Body of pancreas (tissue), 4 donors: Measurements from ENCODE around the gene IRF6. TPM values are rescaled to one million over a fixed set of nuclear protein-coding genes. Genes with fewer than 3 reads are reported as not detected.

Experiments
- ATAC-seq: fragments of 150-250 bp; one replicate; pipeline ENCODE4 v1.9.1; 2016
- DNase-seq, 4 donors: peaks; one replicate each; pipeline ENCODE4 v3.0.0-alpha.2; 2019
- H3K27ac ChIP-seq, 4 donors: fragments of 200-600 bp; sonication (generic); 1 replicate in 3 of 4; 2 replicates in 1 of 4; pipeline versions ENCODE4 v1.5.1 to v1.6.1; 2016 to 2019; ENCODE audit warnings: mild to moderate bottlenecking in 1 of 4, mixed read lengths in 1 of 4, moderate library complexity in 1 of 4
- H3K27me3 ChIP-seq, 2 donors: fragments of 200-600 bp; sonication (generic); one replicate each; pipeline ENCODE4 v1.6.0; 2016; ENCODE audit warnings: mild to moderate bottlenecking in 1 of 2
- H3K36me3 ChIP-seq, 2 donors: fragments of 200-600 bp; sonication (generic); replicated peaks in 1 of 2; 2 replicates each; pipeline ENCODE4 v1.5.1; 2016; ENCODE audit warnings: low read depth in 2 of 2; ENCODE audit not compliant: insufficient read depth in 1 of 2
- H3K4me1 ChIP-seq: fragments of 200-600 bp; sonication (generic); one replicate; pipeline ENCODE4 v1.6.0; 2016
- H3K4me3 ChIP-seq, 2 donors: fragments of 200-600 bp; sonication (generic); 1 replicate in 1 of 2; 2 replicates in 1 of 2; pipeline ENCODE4 v1.5.1; 2016 to 2019
- H3K9me3 ChIP-seq, 3 donors: fragments of 200-600 bp; sonication (generic); 1 replicate in 2 of 3; 2 replicates in 1 of 3; pipeline ENCODE4 v1.5.1; 2016
- POLR2A ChIP-seq, 3 donors: fragments of 450-650 bp; IDR thresholded peaks; one replicate each; pipeline ENCODE4 v1.6.1; 2016; ENCODE audit warnings: antibody characterized with exemption in 3 of 3, mild to moderate bottlenecking in 2 of 3
- WGBS, 2 donors: methylation state at CpG; one replicate each; pipeline ENCODE4 v1.1.5; 2017; 5-methylcytosine and 5-hydroxymethylcytosine counted together
- intact Hi-C: fragments of 100-400 bp; cut with DNase I; formaldehyde crosslinking; loops from one replicate; pipeline ENCODE4 v1.15.1; 2023
- total RNA-seq, 2 donors: library from RNA; depleted of rRNA; stranded (reverse); fragments of >200 nt; gene quantifications; one replicate each; pipeline ENCODE4 v1.1.0, GENCODE V29; 2016
- TF ChIP-seq, protein P1 (sequence below), 7 experiments: fragments of 450-650 bp in 4 of 7; fragments of 200-600 bp in 3 of 7; sonication (generic) in 3 of 7; IDR thresholded peaks; one replicate each; pipeline ENCODE4 v1.5.1; 2016 to 2019; ENCODE audit warnings: antibody characterized with exemption in 7 of 7

The IRF6 gene
- total RNA-seq, 2 donors from 2014 or later, result 13.2 to 20.0 TPM

DNA sequence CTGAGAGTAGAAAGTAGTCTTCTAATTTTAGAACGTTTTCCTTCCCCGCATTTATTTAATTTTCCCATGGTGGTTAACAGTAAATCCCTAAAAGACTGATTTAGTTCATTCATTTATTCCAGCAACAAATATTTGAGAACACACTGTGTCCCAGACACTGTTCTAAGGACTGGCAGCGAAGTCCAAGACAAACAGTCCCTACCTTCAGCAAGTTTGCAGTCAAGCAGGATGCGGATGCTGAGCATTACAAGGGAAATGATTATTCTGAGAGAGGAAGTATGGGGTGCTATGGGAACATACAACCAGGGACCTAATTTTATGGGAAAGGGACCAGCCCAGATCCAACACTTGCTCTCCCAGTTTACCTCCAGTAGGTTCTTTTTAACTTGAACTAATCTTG, 20.4 kb downstream of the IRF6 start:
- no peak overlapping the region for H3K4me3 ChIP-seq
- TF ChIP-seq POLR2A (IDR thresholded peaks at IDR 0.05), result no peak
- TF ChIP-seq, protein P1, sequence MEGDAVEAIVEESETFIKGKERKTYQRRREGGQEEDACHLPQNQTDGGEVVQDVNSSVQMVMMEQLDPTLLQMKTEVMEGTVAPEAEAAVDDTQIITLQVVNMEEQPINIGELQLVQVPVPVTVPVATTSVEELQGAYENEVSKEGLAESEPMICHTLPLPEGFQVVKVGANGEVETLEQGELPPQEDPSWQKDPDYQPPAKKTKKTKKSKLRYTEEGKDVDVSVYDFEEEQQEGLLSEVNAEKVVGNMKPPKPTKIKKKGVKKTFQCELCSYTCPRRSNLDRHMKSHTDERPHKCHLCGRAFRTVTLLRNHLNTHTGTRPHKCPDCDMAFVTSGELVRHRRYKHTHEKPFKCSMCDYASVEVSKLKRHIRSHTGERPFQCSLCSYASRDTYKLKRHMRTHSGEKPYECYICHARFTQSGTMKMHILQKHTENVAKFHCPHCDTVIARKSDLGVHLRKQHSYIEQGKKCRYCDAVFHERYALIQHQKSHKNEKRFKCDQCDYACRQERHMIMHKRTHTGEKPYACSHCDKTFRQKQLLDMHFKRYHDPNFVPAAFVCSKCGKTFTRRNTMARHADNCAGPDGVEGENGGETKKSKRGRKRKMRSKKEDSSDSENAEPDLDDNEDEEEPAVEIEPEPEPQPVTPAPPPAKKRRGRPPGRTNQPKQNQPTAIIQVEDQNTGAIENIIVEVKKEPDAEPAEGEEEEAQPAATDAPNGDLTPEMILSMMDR (IDR thresholded peaks at IDR 0.05), result no peak
- intact Hi-C loops, result no loop called here
- DNase-seq (no peak), ATAC-seq (no peak)
- H3K9me3 ChIP-seq, result no peaks in the 10 kb centered on the region
- H3K36me3 ChIP-seq, result peaks cover 7 to 19% of the 10 kb centered on the region in 2 donors
- H3K4me1 ChIP-seq, result peaks cover 38% of the 10 kb centered on the region
- peak overlapping the region in 2 of 4 donors; percentile 3 to 89 for H3K27ac ChIP-seq
- no peaks in the 10 kb centered on the region for H3K27me3 ChIP-seq
- WGBS, 2 donors, result 96 to 97% methylated on average over 4 of the region's 4 CpGs

DNA sequence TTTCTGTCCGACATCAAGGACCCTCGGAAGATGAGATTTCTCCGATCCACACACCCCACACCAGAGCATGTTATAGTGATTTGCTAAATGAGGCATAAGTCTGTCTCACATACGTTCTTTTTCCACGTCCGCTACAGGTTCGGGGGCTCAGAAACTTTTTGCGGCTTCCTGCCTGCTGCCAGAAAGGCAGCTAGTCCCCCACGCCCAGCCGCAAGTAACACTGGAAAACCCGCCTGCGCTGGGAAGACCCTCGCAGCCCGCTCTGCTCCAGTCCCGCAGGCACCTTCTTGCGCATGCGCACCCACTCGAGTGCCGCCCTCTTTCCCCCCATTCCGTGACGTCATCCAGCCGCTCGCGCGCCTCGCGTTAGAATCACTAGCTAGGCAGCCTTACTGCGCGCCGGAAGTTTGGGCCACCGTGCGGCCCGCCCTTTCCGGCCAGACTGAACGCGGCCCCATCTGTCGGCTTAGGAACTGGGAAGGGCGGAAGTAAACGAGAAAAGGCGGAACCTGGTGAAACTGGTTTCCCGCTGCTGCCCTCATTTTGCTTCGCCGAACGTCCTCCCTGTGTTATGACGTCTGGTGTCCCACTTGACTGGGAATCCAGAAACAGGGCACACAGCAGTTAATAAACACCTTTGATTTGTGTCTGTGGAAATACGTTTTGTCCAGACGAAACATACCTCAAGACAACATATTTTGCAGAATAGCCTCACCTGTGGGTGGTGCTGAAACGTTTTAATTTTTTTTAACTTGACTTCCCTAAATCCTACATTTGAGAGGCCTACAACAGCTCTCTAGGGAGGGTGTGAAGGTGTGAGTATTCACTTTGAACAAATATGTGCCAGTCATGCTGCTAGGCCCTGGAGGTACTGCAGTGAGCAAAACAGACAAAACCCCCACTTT, 21.4 kb downstream of the IRF6 start, which contains the start of gene C1orf74:
TSS of gene C1orf74 (minus strand) at position 295 of the 905 bp plus-strand sequence. CDS start 925 bp downstream, outside the sequence.
- Histone ChIP-seq H3K27me3 (no peaks in the 10 kb centered on the region), H3K27ac (peak within 1 kb of the TSS; percentile 71 to 89 (median 81)), H3K36me3 (peaks cover 4 to 9% of the 10 kb centered on the region in 2 donors), H3K4me1 (peaks cover 38% of the 10 kb centered on the region), H3K9me3 (no peaks in the 10 kb centered on the region), H3K4me3 (peak within 1 kb of the TSS; percentile 26 to 46)
- intact Hi-C loops, result no loop called here
- WGBS, 2 donors, result 3 to 6% methylated on average over 20 to 48 of the region's 48 CpGs
- ATAC-seq (peak; percentile 98), DNase-seq (peak; percentile 99)
- peak; percentile 32 to 81 (median 79) for TF ChIP-seq POLR2A (IDR thresholded peaks at IDR 0.05)
- TF ChIP-seq, protein P1 (IDR thresholded peaks at IDR 0.05), result peak in 3 of 7 experiments; percentile 5 to 33 (median 7)

DNA sequence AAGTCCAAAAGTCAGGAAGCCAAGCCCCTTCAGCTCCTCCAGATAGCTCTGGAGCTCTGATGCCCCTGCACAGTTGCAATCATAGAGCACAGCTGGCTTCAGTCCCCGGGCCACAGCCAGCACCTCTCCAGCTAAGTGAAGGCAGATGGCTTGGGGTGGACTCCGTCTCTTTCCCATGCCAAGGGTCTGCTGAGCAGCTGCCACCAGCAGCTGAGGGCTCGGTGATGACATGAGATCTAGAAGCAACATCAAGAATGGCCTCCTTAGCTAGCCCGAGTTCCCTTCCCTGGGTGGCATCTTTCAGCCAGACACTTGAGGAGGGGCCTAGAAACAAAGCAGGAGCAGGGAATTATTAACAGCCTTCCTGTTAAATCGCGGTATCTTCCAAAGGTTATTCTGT, 22.6 kb downstream of the IRF6 start:
- DNase-seq (no peak), ATAC-seq (no peak)
- Histone ChIP-seq H3K27ac (no peak overlapping the region), H3K27me3 (no peaks in the 10 kb centered on the region), H3K4me1 (peaks cover 35% of the 10 kb centered on the region), H3K9me3 (no peaks in the 10 kb centered on the region), H3K36me3 (no peaks in the 10 kb centered on the region), H3K4me3 (peak overlapping the region in 1 of 2 donors; percentile 26)
- WGBS, 2 donors, result 26 to 44% methylated on average over 3 to 6 of the region's 6 CpGs
- intact Hi-C loops, result no loop called here
- no peak for TF ChIP-seq POLR2A (IDR thresholded peaks at IDR 0.05)
- TF ChIP-seq, protein P1 (IDR thresholded peaks at IDR 0.05), result no peak

DNA sequence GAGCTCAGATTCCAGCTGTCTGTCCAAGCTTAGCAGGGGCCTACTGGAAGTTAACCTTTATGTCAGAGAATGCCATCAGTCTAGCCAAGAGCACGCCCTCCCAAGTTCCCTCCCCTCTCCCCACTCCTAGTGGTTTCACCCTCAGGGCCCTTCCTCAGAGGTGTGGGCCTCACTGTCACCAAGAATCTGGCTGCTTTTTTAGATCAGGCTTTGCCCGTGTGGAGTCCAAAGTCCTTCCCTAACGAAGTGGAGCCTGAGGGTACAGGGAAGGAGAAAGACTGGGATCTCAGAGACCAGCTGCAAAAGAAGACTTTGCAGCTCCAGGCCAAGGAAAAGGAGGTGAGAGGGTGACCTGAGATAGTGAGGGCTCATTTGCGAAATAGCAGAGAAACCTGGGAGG, 25.7 kb downstream of the IRF6 start:
- Histone ChIP-seq H3K27ac (no peak overlapping the region), H3K36me3 (no peaks in the 10 kb centered on the region), H3K27me3 (no peaks in the 10 kb centered on the region), H3K9me3 (no peaks in the 10 kb centered on the region), H3K4me3 (no peak overlapping the region), H3K4me1 (peaks cover 14% of the 10 kb centered on the region)
- DNase-seq (no peak), ATAC-seq (no peak)
- 72 to 74% methylated on average over 4 of the region's 4 CpGs for WGBS, 2 donors
- TF ChIP-seq, protein P1 (IDR thresholded peaks at IDR 0.05), result no peak
- no peak for TF ChIP-seq POLR2A (IDR thresholded peaks at IDR 0.05)
- intact Hi-C loops, result no loop called here
